HepG2 (cell line): ENCODE results near the gene IRF2. TPM values are rescaled to one million over a fixed set of nuclear protein-coding genes. Genes with fewer than 3 reads are reported as not detected.

Experiments used
- ARID4A ChIP-seq: sonication (generic); formaldehyde crosslinking; IDR thresholded peaks from 2 replicates; pipeline ENCODE4 v1.5.0; 2020; ENCODE audit warnings: mild to moderate bottlenecking, missing genetic modification reagents, borderline replicate concordance
- NFIB ChIP-seq: sonication (generic); formaldehyde crosslinking; IDR thresholded peaks from 2 replicates; pipeline ENCODE4 v1.9.0; 2021; ENCODE audit warnings: missing genetic modification reagents, mild to moderate bottlenecking, borderline replicate concordance
- ZNF275 ChIP-seq: sonication (generic); formaldehyde crosslinking; IDR thresholded peaks from 2 replicates; pipeline ENCODE4 v1.8.0; 2022; ENCODE audit warnings: missing genetic modification reagents, mild to moderate bottlenecking, inconsistent platforms, borderline replicate concordance
- ZNF407 ChIP-seq: sonication (generic); formaldehyde crosslinking; IDR thresholded peaks from one replicate; pipeline ENCODE4 v1.5.1; 2020; ENCODE audit warnings: mild to moderate bottlenecking, missing genetic modification reagents; ENCODE audit errors: not compliant biosample characterization
- ZNF580 ChIP-seq: IDR thresholded peaks from 2 replicates; pipeline ENCODE4 v1.6.1; 2016; ENCODE audit warnings: low read depth, borderline replicate concordance
- ZNF609 ChIP-seq: sonication (generic); formaldehyde crosslinking; IDR thresholded peaks from 2 replicates; pipeline ENCODE4 v1.4.0; 2020; ENCODE audit warnings: mild to moderate bottlenecking, missing genetic modification reagents, borderline replicate concordance
- ZNF776 ChIP-seq: sonication (generic); formaldehyde crosslinking; IDR thresholded peaks from 2 replicates; pipeline ENCODE4 v1.4.0; 2020; ENCODE audit warnings: mild to moderate bottlenecking, missing genetic modification reagents
- polyA plus RNA-seq, 8 experiments: library from polyadenylated mRNA; depleted of rRNA in 3 of 8; stranded (reverse) in 7 of 8; unstranded in 1 of 8; fragments of >200 nt; fragmentation: Illumina TruSeq in 4 of 8; extraction: Trizol in 4 of 8; gene quantifications; 2 replicates each; pipeline versions ENCODE4 v1.2.1 to v1.2.3, GENCODE V29; 2011 to 2016; ENCODE audit warnings: low read depth in 4 of 8, missing spikeins in 1 of 8, mixed read lengths in 1 of 8; ENCODE audit not compliant: insufficient read depth in 1 of 8
- total RNA-seq, 5 experiments: library from RNA; depleted of rRNA; stranded (reverse); fragments of >200 nt; fragmentation: Illumina TruSeq; extraction: Trizol; gene quantifications; 2 replicates each; pipeline ENCODE4 v1.2.3, GENCODE V29; 2016; ENCODE audit warnings: low read depth in 1 of 5

The IRF2 gene
- total and polyA plus RNA-seq, 2 of the 13 experiments (the other 11 are each of a cell fraction or from before 2014, with no cell fraction given): 15.5 to 28.8 TPM

- TF ChIP-seq ZNF609 (CRISPR knock-in tag) (peak; percentile 94), ARID4A (CRISPR knock-in tag) (peak; percentile 78; the same call in 1 of the 2 replicates), ZNF407 (CRISPR knock-in tag) (no peak), ZNF275 (peak; percentile 56; the same call in 1 of the 2 replicates), ZNF776 (CRISPR knock-in tag) (0 out of 2 replicates have a peak, but pooled peaks have one; percentile 16), NFIB (no peak), ZNF580 (CRISPR knock-in tag) (no peak)
Observed at GRCh38 chr4:184364100-184364921, 110.0 kb downstream of the IRF2 start (continued).
